H1 (cell line): Measurements from ENCODE around the gene ADM5.

ENCODE experiments used
- ATF2 ChIP-seq: IDR thresholded peaks from 2 replicates; pipeline ENCODE4 v1.6.1; 2012; ENCODE audit warnings: low read length, inconsistent platforms
- BACH1 ChIP-seq: IDR thresholded peaks from 2 replicates; pipeline ENCODE4 v1.6.1; 2012; ENCODE audit warnings: low read length, improper control_type of control experiment
- CTCF ChIP-seq, 3 experiments: IDR thresholded peaks; 1 replicate in 2 of 3; 2 replicates in 1 of 3; pipeline versions ENCODE4 v1.5.1 to v1.6.1; 2011; ENCODE audit warnings: low read length in 3 of 3, mild to moderate bottlenecking in 3 of 3, inconsistent platforms in 2 of 3, low read depth in 1 of 3, moderate library complexity in 1 of 3; ENCODE audit not compliant: insufficient read depth in 1 of 3; ENCODE audit errors: control extremely low read depth in 1 of 3
- E2F6 ChIP-seq: IDR thresholded peaks from 2 replicates; pipeline ENCODE4 v1.6.1; 2012; ENCODE audit warnings: inconsistent platforms
- EP300 ChIP-seq, 2 experiments: IDR thresholded peaks; 1 replicate in 1 of 2; 2 replicates in 1 of 2; pipeline ENCODE4 v1.6.1; 2011 to 2012; ENCODE audit warnings: low read depth in 2 of 2, low read length in 2 of 2, mild to moderate bottlenecking in 2 of 2, borderline replicate concordance in 1 of 2, inconsistent platforms in 1 of 2, moderate library complexity in 1 of 2
- JUND ChIP-seq: IDR thresholded peaks from 2 replicates; pipeline ENCODE4 v1.6.1; 2011; ENCODE audit warnings: mild to moderate bottlenecking, improper control_type of control experiment, low read length
- MAFK ChIP-seq: IDR thresholded peaks from 2 replicates; pipeline ENCODE4 v1.6.1; 2012; ENCODE audit warnings: low read depth, mild to moderate bottlenecking, improper control_type of control experiment, low read length
- NRF1 ChIP-seq: IDR thresholded peaks from 2 replicates; pipeline ENCODE4 v1.6.1; 2011; ENCODE audit warnings: mild to moderate bottlenecking, low read depth, low read length, improper control_type of control experiment
- POLR2AphosphoS5 ChIP-seq: IDR thresholded peaks from 2 replicates; pipeline ENCODE4 v1.6.1; 2011; ENCODE audit warnings: low read depth, low read length
- RFX5 ChIP-seq: IDR thresholded peaks from 2 replicates; pipeline ENCODE4 v1.6.1; 2011; ENCODE audit warnings: low read depth, low read length, improper control_type of control experiment, borderline replicate concordance
- SIX5 ChIP-seq: IDR thresholded peaks from 2 replicates; pipeline ENCODE4 v1.6.1; 2011; ENCODE audit warnings: mild to moderate bottlenecking, low read depth, low read length
- SRF ChIP-seq: IDR thresholded peaks from 2 replicates; pipeline ENCODE4 v1.6.1; 2011; ENCODE audit warnings: mild to moderate bottlenecking, low read depth, low read length, moderate library complexity
- TBP ChIP-seq: IDR thresholded peaks from 2 replicates; pipeline ENCODE4 v1.6.1; 2011; ENCODE audit warnings: low read depth, low read length, improper control_type of control experiment
- ZNF274 ChIP-seq: IDR thresholded peaks from 2 replicates; pipeline ENCODE4 v1.7.0; 2012; ENCODE audit warnings: low read length, borderline replicate concordance; ENCODE audit errors: extremely low read depth

- TF ChIP-seq NRF1 (no peak), BACH1 (no peak), ZNF274 (no peak), CTCF (IDR thresholded peaks at IDR 0.05; ENCODE audit: control extremely low read depth in 1 of 3, insufficient read depth in 1 of 3, low read depth in 1 of 3, low read length in 3 of 3) (peak in 2 of 3 experiments; percentile 2 to 8; a peak in 1 of 4 replicates), TBP (no peak), SIX5 (no peak), EP300 (IDR thresholded peaks at IDR 0.05; ENCODE audit: borderline replicate concordance in 1 of 2, low read depth in 2 of 2, low read length in 2 of 2) (no peak), ATF2 (no peak), JUND (no peak), SRF (no peak), RFX5 (no peak), POLR2AphosphoS5 (no peak), MAFK (no peak), E2F6 (no peak)
These were observed 4.3 kb upstream of the ADM5 start for GRCh38 chr19:49684983-49685553.
